Muscle layer of duodenum (tissue), 2 donors: ENCODE measurements around the gene RREB1.
A peak's percentile ranks its signal among the peaks of the same experiment; 100 is the strongest.
"Not testable (repeated sequence)": the region's sequence is repeated elsewhere in the genome, so short reads cannot be mapped to it uniquely, and the experiment has no call there.

Experiments
- H3K27ac ChIP-seq: one replicate; pipeline ENCODE4 v1.7.0; 2013; ENCODE audit warnings: mild to moderate bottlenecking, low read length
- H3K27me3 ChIP-seq: one replicate; pipeline ENCODE4 v1.7.0; 2013; ENCODE audit warnings: low read depth, mild to moderate bottlenecking, control low read depth, low read length
- H3K36me3 ChIP-seq, 2 donors: one replicate each; pipeline ENCODE4 v1.7.0; 2013; ENCODE audit warnings: low read length in 2 of 2, control low read depth in 1 of 2, mild to moderate bottlenecking in 1 of 2; ENCODE audit not compliant: insufficient read depth in 2 of 2, control insufficient read depth in 1 of 2
- H3K4me1 ChIP-seq, 2 donors: one replicate each; pipeline ENCODE4 v1.7.0; 2013; ENCODE audit warnings: low read length in 2 of 2, mild to moderate bottlenecking in 2 of 2, control low read depth in 1 of 2, moderate library complexity in 1 of 2; ENCODE audit not compliant: insufficient read depth in 2 of 2, control insufficient read depth in 1 of 2
- H3K4me3 ChIP-seq, 2 donors: one replicate each; pipeline ENCODE4 v1.7.0; 2013; ENCODE audit warnings: low read length in 2 of 2, low read depth in 1 of 2, mild to moderate bottlenecking in 1 of 2
- H3K9me3 ChIP-seq, 2 donors: one replicate each; pipeline ENCODE4 v1.7.0; 2013; ENCODE audit warnings: low read length in 2 of 2, control low read depth in 1 of 2, mild to moderate bottlenecking in 1 of 2; ENCODE audit not compliant: control insufficient read depth in 1 of 2
- donor health status: healthy.

The RREB1 gene

DNA sequence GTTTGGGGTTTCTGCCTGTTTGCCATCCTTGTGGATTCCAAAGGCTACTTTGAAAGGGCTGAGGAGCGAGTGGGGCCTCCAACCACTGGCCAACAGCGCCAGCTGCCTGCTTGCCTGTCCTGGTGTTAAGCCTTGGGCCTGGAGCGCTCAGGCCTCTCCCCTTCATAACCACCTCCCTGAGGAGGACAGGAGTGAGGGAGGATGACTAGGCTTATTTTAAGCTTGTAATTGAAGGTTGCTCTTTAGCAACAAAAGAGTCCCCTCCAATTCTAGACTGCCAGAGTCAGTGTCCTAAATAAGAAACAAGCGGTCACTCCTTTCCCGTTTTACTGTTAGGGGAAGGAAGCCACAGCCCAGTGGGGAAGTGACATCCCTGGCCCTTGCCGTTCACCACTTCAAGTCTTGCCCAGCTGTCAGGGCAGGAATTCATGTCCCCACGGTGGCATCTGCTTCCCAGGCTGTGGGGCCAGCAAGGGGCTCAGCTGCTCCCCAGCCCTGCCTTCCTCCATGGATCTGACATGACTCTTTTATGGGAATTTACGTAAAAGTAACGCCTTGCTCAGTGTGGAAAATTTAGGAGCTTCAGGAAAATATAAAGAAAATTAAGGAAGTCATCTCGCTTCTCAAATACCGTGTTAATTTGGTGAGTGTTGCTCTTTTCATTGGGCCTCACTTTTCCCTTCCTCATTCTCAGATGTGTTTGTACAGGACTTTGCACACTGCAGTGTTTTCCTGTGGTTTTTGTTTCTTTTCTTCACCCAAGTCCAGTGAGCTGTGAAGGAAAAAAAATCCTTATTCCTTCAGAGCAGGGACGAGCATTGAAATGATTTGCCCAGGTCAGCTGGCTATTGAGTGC lies 147.4 kb downstream of the RREB1 start:
- peaks cover 0 to 7% of the 10 kb centered on the region in 2 donors for H3K9me3 ChIP-seq
- peak overlapping the region; percentile 39 for H3K27ac ChIP-seq
- H3K27me3 ChIP-seq: no peaks in the 10 kb centered on the region
- peaks cover 8 to 12% of the 10 kb centered on the region in 2 donors for H3K36me3 ChIP-seq
- H3K4me3 ChIP-seq: no peak overlapping the region
- H3K4me1 ChIP-seq: no peaks in the 10 kb centered on the region

GRCh38 chr6:7255918-7256317 lies 148.2 kb downstream of the RREB1 start:
- Histone ChIP-seq H3K27ac (no peak overlapping the region), H3K4me1 (peaks cover 4 to 7% of the 10 kb centered on the region in 2 donors), H3K36me3 (peaks cover 8% of the 10 kb centered on the region in 2 donors), H3K4me3 (no peak overlapping the region), H3K9me3 (peaks cover 0 to 7% of the 10 kb centered on the region in 2 donors), H3K27me3 (no peaks in the 10 kb centered on the region)

GRCh38 chr6:7256785-7257184 lies 149.0 kb downstream of the RREB1 start:
- Histone ChIP-seq H3K4me3 (no peak overlapping the region), H3K27me3 (no peaks in the 10 kb centered on the region)

GRCh38 chr6:7257521-7258230 lies 149.9 kb downstream of the RREB1 start:
- H3K27me3 ChIP-seq: no peaks in the 10 kb centered on the region
- peaks cover 0 to 7% of the 10 kb centered on the region in 2 donors for H3K9me3 ChIP-seq
- H3K27ac ChIP-seq: no peak overlapping the region
- peaks cover 8 to 9% of the 10 kb centered on the region in 2 donors for H3K4me1 ChIP-seq
- no peaks in the 10 kb centered on the region for H3K36me3 ChIP-seq
- no peak overlapping the region for H3K4me3 ChIP-seq

More at GRCh38 chr6:7256785-7257184, 149.0 kb downstream of the RREB1 start:
- Histone ChIP-seq H3K4me1 (peaks cover 7 to 8% of the 10 kb centered on the region in 2 donors), H3K27ac (no peak overlapping the region), H3K9me3 (peaks cover 0 to 7% of the 10 kb centered on the region in 2 donors), H3K36me3 (peaks cover 2 to 5% of the 10 kb centered on the region in 2 donors)

GRCh38 chr6:7258231-7258763 lies 150.5 kb downstream of the RREB1 start:
- Histone ChIP-seq H3K27me3 (no peaks in the 10 kb centered on the region), H3K4me1 (peaks cover 8 to 9% of the 10 kb centered on the region in 2 donors), H3K36me3 (no peaks in the 10 kb centered on the region), H3K27ac (no peak overlapping the region), H3K9me3 (peaks cover 0 to 7% of the 10 kb centered on the region in 2 donors), H3K4me3 (no peak overlapping the region)

DNA sequence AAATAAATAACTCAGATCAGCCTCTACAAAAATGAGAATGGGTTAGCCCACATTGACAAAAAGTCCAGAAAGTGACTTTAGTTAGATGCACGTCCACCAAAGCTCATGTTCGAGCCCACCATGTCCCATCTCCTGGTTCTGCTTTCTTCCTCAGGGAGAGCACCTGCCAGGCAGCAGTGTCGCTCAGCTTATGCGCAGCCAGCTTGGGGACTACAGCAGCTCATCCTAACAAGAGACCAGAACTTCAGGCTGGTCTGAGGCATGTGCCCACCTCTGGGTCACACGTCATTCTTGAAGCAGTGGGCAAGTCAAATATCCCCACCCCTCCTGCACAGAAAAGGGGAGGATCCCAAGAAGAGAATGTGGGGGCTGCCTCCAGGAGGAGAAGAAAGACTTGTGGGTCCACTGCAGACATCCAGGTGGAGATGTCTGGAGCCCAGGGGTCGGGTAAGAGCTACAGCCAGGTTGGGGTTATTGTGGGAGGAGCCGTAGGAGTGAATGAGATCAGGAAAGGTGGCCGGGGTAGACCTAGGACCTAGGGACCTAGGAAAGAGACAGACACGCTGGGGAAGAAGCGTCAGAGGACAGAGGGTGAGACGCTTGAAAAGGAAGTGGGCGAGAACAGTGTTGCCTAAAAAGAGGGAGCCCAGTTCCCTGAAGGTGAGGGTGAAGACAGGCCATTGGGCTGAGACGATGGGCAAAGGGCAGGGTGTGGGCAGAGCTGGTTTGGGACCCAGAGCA lies 152.7 kb downstream of the RREB1 start:
- Histone ChIP-seq H3K4me1 (peaks cover 8 to 9% of the 10 kb centered on the region in 2 donors), H3K27me3 (no peaks in the 10 kb centered on the region), H3K9me3 (peaks cover 0 to 7% of the 10 kb centered on the region in 2 donors), H3K27ac (peak overlapping the region; percentile 49), H3K36me3 (no peaks in the 10 kb centered on the region), H3K4me3 (peak overlapping the region; percentile 75 to 79)

DNA sequence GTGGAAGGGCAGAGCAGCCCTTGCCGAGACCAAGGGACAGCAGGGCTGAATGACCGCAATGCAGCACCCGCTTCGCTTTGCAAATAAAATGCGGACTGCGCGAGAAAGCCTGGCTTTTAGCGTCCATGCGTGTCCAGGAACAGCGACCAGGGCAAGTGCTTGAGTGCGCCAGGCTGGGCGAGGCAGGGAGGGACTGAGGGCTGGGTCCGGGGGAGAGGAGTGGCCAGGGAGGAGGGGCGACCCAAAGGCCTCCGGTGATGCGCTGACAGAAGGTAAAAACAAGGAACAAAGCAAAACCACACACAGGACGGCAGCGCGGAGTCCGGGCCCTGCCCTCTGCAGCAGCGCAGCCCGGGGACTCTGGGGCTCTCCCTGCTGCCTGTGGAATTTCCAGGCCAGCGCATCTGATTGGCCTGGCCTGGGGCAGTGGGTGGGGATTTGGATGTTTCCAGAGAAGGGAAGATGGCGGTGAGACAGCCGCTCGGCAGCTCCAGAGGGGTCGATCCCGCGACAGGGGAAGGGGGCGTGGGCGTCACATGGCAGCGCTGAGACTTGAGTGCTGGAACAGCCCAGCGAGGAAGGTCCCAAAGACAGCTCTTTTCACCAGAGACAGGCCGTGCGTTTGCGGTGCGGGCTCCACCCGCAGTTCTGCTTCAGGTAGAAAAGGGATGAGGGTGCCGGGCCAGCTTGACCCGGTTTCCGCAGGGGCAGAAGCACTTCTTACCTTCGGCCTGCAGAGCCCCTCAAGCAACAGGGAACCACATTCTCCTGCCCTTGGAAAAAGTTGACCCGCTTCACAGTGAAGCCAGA lies 153.5 kb downstream of the RREB1 start:
- no peaks in the 10 kb centered on the region for H3K36me3 ChIP-seq

GRCh38 chr6:7261852-7262461 lies 154.2 kb downstream of the RREB1 start:
- no peaks in the 10 kb centered on the region for H3K9me3 ChIP-seq
- H3K27me3 ChIP-seq: no peaks in the 10 kb centered on the region
- no peaks in the 10 kb centered on the region for H3K36me3 ChIP-seq
- peak overlapping the region; percentile 75 to 79 for H3K4me3 ChIP-seq
- peaks cover 8 to 9% of the 10 kb centered on the region in 2 donors for H3K4me1 ChIP-seq
- no peak overlapping the region for H3K27ac ChIP-seq

More for the DNA sequence above, 153.5 kb downstream of the RREB1 start:
- peak overlapping the region; percentile 75 to 79 for H3K4me3 ChIP-seq
- H3K27ac ChIP-seq: peak overlapping the region; percentile 49
- no peaks in the 10 kb centered on the region for H3K27me3 ChIP-seq
- peaks cover 8 to 9% of the 10 kb centered on the region in 2 donors for H3K4me1 ChIP-seq
- H3K9me3 ChIP-seq: peaks cover 0 to 3% of the 10 kb centered on the region in 2 donors

DNA sequence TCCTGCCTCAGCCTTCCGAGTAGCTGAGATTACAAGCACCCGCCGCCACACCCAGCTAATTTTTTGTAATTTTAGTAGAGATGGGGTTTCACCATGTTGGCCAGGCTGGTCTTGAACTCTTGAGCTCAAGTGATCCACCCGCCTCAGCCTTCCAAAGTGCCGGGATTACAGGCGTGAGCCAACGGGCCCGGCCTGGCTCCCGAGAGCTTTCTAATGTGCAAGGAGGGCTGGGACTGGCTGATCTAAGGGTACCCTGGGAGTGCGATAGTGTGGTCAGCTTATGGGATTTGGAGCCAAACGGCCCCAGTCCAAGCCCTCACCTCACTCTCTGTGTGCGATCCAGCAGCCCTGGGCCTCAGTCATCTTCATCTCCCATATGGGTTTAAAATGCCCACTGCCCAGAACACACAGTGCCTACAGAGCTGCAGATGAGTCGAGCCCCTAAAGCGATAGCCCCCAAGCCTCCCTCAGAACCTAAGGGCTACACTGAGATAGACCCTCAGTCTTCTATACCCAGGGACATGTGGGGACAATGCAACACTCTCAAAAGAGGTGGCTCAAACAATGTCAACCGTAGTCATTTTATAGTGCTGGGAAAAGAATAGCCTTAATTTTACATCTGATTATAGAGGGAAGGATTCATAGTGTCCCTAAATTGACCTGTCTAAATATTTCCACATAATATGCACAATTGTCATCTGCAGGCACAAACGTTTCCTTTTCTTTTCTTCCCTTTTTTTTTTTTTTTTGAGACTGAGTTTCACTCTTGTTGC lies 155.2 kb downstream of the RREB1 start:
- peaks cover 9 to 15% of the 10 kb centered on the region in 2 donors for H3K4me1 ChIP-seq

GRCh38 chr6:7263519-7263805 lies 155.7 kb downstream of the RREB1 start:
- H3K9me3 ChIP-seq, H3K36me3 ChIP-seq, H3K4me3 ChIP-seq, H3K27me3 ChIP-seq, H3K27ac ChIP-seq: not testable (repeated sequence)
- H3K4me1 ChIP-seq: peaks cover 9 to 15% of the 10 kb centered on the region in 2 donors

More for the DNA sequence above, 155.2 kb downstream of the RREB1 start:
- Histone ChIP-seq H3K27me3 (no peaks in the 10 kb centered on the region), H3K4me3 (no peak overlapping the region), H3K36me3 (no peaks in the 10 kb centered on the region), H3K27ac (no peak overlapping the region), H3K9me3 (no peaks in the 10 kb centered on the region)
